Right lobe of liver (tissue), 4 donors: ENCODE results near the gene DYNC1LI2.

ENCODE experiments used
- CTCF ChIP-seq, 4 donors: fragments of 200-600 bp in 3 of 4; fragments of 450-650 bp in 1 of 4; IDR thresholded peaks; one replicate each; pipeline versions ENCODE4 v1.5.1 to v1.8.0; 2016 to 2022; ENCODE audit warnings: antibody characterized with exemption in 4 of 4, mild to moderate bottlenecking in 2 of 4
- POLR2A ChIP-seq: fragments of 450-650 bp; IDR thresholded peaks from one replicate; pipeline ENCODE4 v1.6.1; 2017; ENCODE audit warnings: antibody characterized with exemption, mild to moderate bottlenecking
- donor health status: DM: no; HTN: no; CAD: no.
- donor health status: DM: no; HTN: no; CAD: no.
- donor health status: DM: no; HTN: yes; CAD: no.

- no peak for TF ChIP-seq CTCF (IDR thresholded peaks at IDR 0.05)
- TF ChIP-seq POLR2A, result no peak
These were observed 44.9 kb downstream of the DYNC1LI2 start for GRCh38 chr16:66706506-66706880.
